OCI-LY1 (cell line): ENCODE measurements around the gene ASZ1.

ENCODE experiments used
- H2AFZ ChIP-seq: fragments of 200-600 bp; sonication (generic), shearing (Covaris generic); 2 replicates; pipeline ENCODE4 v1.6.0; 2014; ENCODE audit warnings: antibody characterized with exemption, mild to moderate bottlenecking, low read length
- H3F3A ChIP-seq: fragments of 200-600 bp; sonication (generic), shearing (Covaris generic); 2 replicates; pipeline ENCODE4 v1.6.0; 2014; ENCODE audit warnings: mild to moderate bottlenecking, antibody characterized with exemption, low read length, moderate library complexity; ENCODE audit not compliant: insufficient read depth
- H3K27ac ChIP-seq: fragments of 200-600 bp; sonication (generic); 2 replicates; pipeline ENCODE4 v1.5.1; 2014; ENCODE audit warnings: low read length, mixed run types, mild to moderate bottlenecking, low read depth; ENCODE audit not compliant: poor library complexity, severe bottlenecking
- H3K27me3 ChIP-seq: fragments of 200-600 bp; sonication (generic); 2 replicates; pipeline ENCODE4 v1.6.0; 2014; ENCODE audit warnings: antibody characterized with exemption, mild to moderate bottlenecking, low read length, moderate library complexity; ENCODE audit not compliant: insufficient read depth
- H3K36me3 ChIP-seq: fragments of 200-600 bp; sonication (generic); 2 replicates; pipeline ENCODE4 v1.6.1; 2014; ENCODE audit warnings: mild to moderate bottlenecking, antibody characterized with exemption, low read length, moderate library complexity, mixed read lengths; ENCODE audit not compliant: insufficient read depth
- H3K4me1 ChIP-seq: fragments of 200-600 bp; sonication (generic); 2 replicates; pipeline ENCODE4 v1.5.1; 2014; ENCODE audit warnings: mild to moderate bottlenecking, low read length, moderate library complexity; ENCODE audit not compliant: insufficient read depth, severe bottlenecking
- H3K4me2 ChIP-seq: fragments of 200-600 bp; sonication (generic), shearing (Covaris generic); 2 replicates; pipeline ENCODE4 v1.6.1; 2014; ENCODE audit warnings: low read length
- H3K4me3 ChIP-seq: fragments of 200-600 bp; sonication (generic); 2 replicates; pipeline ENCODE4 v1.5.1; 2014; ENCODE audit warnings: low read length, low read depth, mild to moderate bottlenecking, mixed read lengths; ENCODE audit not compliant: poor library complexity, severe bottlenecking
- H3K79me2 ChIP-seq: fragments of 200-600 bp; shearing (Covaris generic); 2 replicates; pipeline ENCODE4 v1.6.1; 2016; ENCODE audit warnings: mixed run types, low read length, mixed read lengths; ENCODE audit not compliant: insufficient read depth
- H3K9ac ChIP-seq: fragments of 200-600 bp; sonication (generic), shearing (Covaris generic); 2 replicates; pipeline ENCODE4 v1.6.1; 2014; ENCODE audit warnings: mild to moderate bottlenecking, low read length, mixed read lengths
- H3K9me2 ChIP-seq: fragments of 200-600 bp; sonication (generic), shearing (Covaris generic); 2 replicates; pipeline ENCODE4 v1.6.1; 2014; ENCODE audit warnings: low read depth, mild to moderate bottlenecking, low read length, mixed read lengths
- H3K9me3 ChIP-seq: fragments of 200-600 bp; shearing (Covaris generic); 2 replicates; pipeline ENCODE4 v1.6.1; 2014; ENCODE audit warnings: low read length, mixed read lengths
- H4K20me1 ChIP-seq: fragments of 200-600 bp; sonication (generic), shearing (Covaris generic); 2 replicates; pipeline ENCODE4 v1.6.0; 2016; ENCODE audit warnings: mild to moderate bottlenecking, low read length; ENCODE audit not compliant: insufficient read depth
- CTCF ChIP-seq: fragments of 200-600 bp; sonication (generic), shearing (Covaris generic); IDR thresholded peaks from 2 replicates; pipeline ENCODE4 v1.5.1; 2017; ENCODE audit warnings: mild to moderate bottlenecking, antibody characterized with exemption, low read length, moderate library complexity, mixed read lengths
- EZH2 ChIP-seq: fragments of 200-600 bp; sonication (generic), shearing (Covaris generic); IDR thresholded peaks from 2 replicates; pipeline ENCODE4 v1.8.0; 2017; ENCODE audit warnings: borderline replicate concordance, mixed run types, mild to moderate bottlenecking, antibody characterized with exemption, low read length, moderate library complexity, mixed read lengths

Gene ASZ1

GRCh38 chr7:117323851-117324711, 103.2 kb downstream of the ASZ1 start:
- Histone ChIP-seq H3K9me2 (no peaks in the 10 kb centered on the region), H3K4me2 (no peak overlapping the region), H2AFZ (no peak overlapping the region), H3K9ac (no peak overlapping the region), H3K4me3 (no peak overlapping the region), H3K79me2 (no peaks in the 10 kb centered on the region), H3F3A (no peaks in the 10 kb centered on the region), H3K27me3 (no peaks in the 10 kb centered on the region), H3K4me1 (no peaks in the 10 kb centered on the region), H3K27ac (no peak overlapping the region), H4K20me1 (no peaks in the 10 kb centered on the region), H3K36me3 (no peaks in the 10 kb centered on the region), H3K9me3 (no peaks in the 10 kb centered on the region)
- TF ChIP-seq CTCF (no peak), EZH2 (no peak)

GRCh38 chr7:117323305-117323850, 103.9 kb downstream of the ASZ1 start:
- H3F3A ChIP-seq, result no peaks in the 10 kb centered on the region
- no peaks in the 10 kb centered on the region for H3K36me3 ChIP-seq
- no peaks in the 10 kb centered on the region for H3K9me3 ChIP-seq
- no peak overlapping the region for H2AFZ ChIP-seq
- H3K4me2 ChIP-seq, result no peak overlapping the region
- H3K27me3 ChIP-seq, result no peaks in the 10 kb centered on the region
- no peak overlapping the region for H3K27ac ChIP-seq
- no peak overlapping the region for H3K4me3 ChIP-seq
- no peak overlapping the region for H3K9ac ChIP-seq
- no peaks in the 10 kb centered on the region for H4K20me1 ChIP-seq
- H3K79me2 ChIP-seq, result no peaks in the 10 kb centered on the region
- no peaks in the 10 kb centered on the region for H3K9me2 ChIP-seq
- no peaks in the 10 kb centered on the region for H3K4me1 ChIP-seq
- TF ChIP-seq CTCF (no peak), EZH2 (no peak)

GRCh38 chr7:117322741-117323304, 104.5 kb downstream of the ASZ1 start, which contains the start of gene WNT2:
Gene WNT2 (minus strand): TSS chr7:117323058. CDS start chr7:117322989, 69 bp downstream.
- H4K20me1 ChIP-seq, result no peaks in the 10 kb centered on the region
- no peaks in the 10 kb centered on the region for H3K9me3 ChIP-seq
- no peaks in the 10 kb centered on the region for H3K9me2 ChIP-seq
- no peaks in the 10 kb centered on the region for H3K79me2 ChIP-seq
- H3K4me1 ChIP-seq, result no peaks in the 10 kb centered on the region
- H2AFZ ChIP-seq, result no peak within 1 kb of the TSS
- no peaks in the 10 kb centered on the region for H3K27me3 ChIP-seq
- no peak within 1 kb of the TSS for H3K4me3 ChIP-seq
- H3K27ac ChIP-seq, result no peak within 1 kb of the TSS
- no peaks in the 10 kb centered on the region for H3K36me3 ChIP-seq
- TF ChIP-seq EZH2, result no peak
- no peak for TF ChIP-seq CTCF
- H3K9ac ChIP-seq, result no peak within 1 kb of the TSS
- no peak within 1 kb of the TSS for H3K4me2 ChIP-seq
- no peaks in the 10 kb centered on the region for H3F3A ChIP-seq
